SJCRH30 (cell line): ENCODE measurements around the gene BRK1. TPM values are rescaled to one million over a fixed set of nuclear protein-coding genes. Genes with fewer than 3 reads are reported as not detected.

Source experiments
- total RNA-seq: library from RNA; depleted of rRNA; stranded (reverse); fragments of >200 nt; shearing (Covaris generic); gene quantifications from 2 replicates; pipeline ENCODE4 v1.2.3, GENCODE V29; 2014; rRNA removed

BRK1 gene
- total RNA-seq, 1 experiment from 2014 or later, result 119 TPM

Other genes with a start within 250 kb of the BRK1 start
- not detected in 2 replicates for gene CIDEC, start 235.4 kb upstream of the BRK1 start, total RNA-seq
- 40.3 and 41.0 TPM in 2 replicates for gene JAGN1, start 225.1 kb upstream of the BRK1 start, total RNA-seq
- gene IL17RE, start 212.8 kb upstream of the BRK1 start, total RNA-seq, result 0.05 and 0.12 TPM in 2 replicates
- 4.0 and 6.8 TPM in 2 replicates for gene IL17RC, start 198.6 kb upstream of the BRK1 start, total RNA-seq
- 8.1 and 8.3 TPM in 2 replicates for gene CRELD1, start 181.8 kb upstream of the BRK1 start, total RNA-seq
- 1.3 and 2.1 TPM in 2 replicates for gene PRRT3, start 163.3 kb upstream of the BRK1 start, total RNA-seq
- gene EMC3, start 128.8 kb upstream of the BRK1 start, total RNA-seq, result 68.5 and 68.9 TPM in 2 replicates
- gene FANCD2, start 89.2 kb upstream of the BRK1 start, total RNA-seq, result 31.1 and 39.0 TPM in 2 replicates
- gene FANCD2OS, start 7.4 kb upstream of the BRK1 start, total RNA-seq, result not detected in 2 replicates
- 58.3 and 63.8 TPM in 2 replicates for gene VHL, start 26.1 kb downstream of the BRK1 start, total RNA-seq
- gene IRAK2, start 49.2 kb downstream of the BRK1 start, total RNA-seq, result 8.1 TPM in 2 replicates
- gene TATDN2, start 132.8 kb downstream of the BRK1 start, total RNA-seq, result 19.4 and 22.6 TPM in 2 replicates
- gene GHRL, start 177.3 kb downstream of the BRK1 start, total RNA-seq, result not detected in 2 replicates
- 127 and 134 TPM in 2 replicates for gene SEC13, start 205.4 kb downstream of the BRK1 start, total RNA-seq